Uterus (tissue), 2 donors: ENCODE data around the gene FDXR.

Experiments used
- CTCF ChIP-seq, 4 experiments: fragments of 200-600 bp in 2 of 4; fragments of 450-650 bp in 2 of 4; sonication (generic) in 2 of 4; IDR thresholded peaks; one replicate each; pipeline ENCODE4 v1.5.1; 2016 to 2019; ENCODE audit warnings: antibody characterized with exemption in 4 of 4, mild to moderate bottlenecking in 2 of 4, moderate library complexity in 1 of 4
- POLR2A ChIP-seq, 2 donors: fragments of 450-650 bp; IDR thresholded peaks; one replicate each; pipeline ENCODE4 v1.6.1; 2016; ENCODE audit warnings: antibody characterized with exemption in 2 of 2, mild to moderate bottlenecking in 1 of 2, moderate library complexity in 1 of 2

DNA sequence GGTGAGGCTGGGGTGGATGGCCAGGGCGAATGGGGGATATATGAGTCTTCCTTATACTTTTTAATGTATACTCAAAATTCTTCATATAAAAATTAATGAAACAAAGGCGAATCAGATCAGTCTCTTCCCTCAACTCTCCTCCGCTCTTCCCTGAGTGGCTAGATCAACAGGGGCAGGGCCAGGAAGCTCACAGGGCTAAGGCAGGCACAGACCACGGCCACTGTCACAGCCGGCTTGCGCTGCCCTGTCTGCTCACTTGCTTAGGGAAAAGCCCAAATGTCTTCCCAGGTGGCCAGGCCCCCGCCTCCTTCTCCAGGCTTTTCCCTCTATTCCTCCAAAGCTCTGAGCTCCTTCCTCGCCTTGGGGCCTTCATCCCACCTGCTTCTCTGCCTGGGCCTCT lies 19.1 kb downstream of the FDXR start:
- TF ChIP-seq CTCF (IDR thresholded peaks at IDR 0.05) (no peak), POLR2A (IDR thresholded peaks at IDR 0.05) (no peak)
